ENCODE results near the gene PDIA4. TPM values are rescaled to one million over a fixed set of nuclear protein-coding genes. Genes with fewer than 3 reads are reported as not detected.

Gene PDIA4
- total and polyA plus RNA-seq, 2 of the 8 experiments (the other 6 are each of a cell fraction or from before 2014, with no cell fraction given) = 119 to 303 TPM

DNA sequence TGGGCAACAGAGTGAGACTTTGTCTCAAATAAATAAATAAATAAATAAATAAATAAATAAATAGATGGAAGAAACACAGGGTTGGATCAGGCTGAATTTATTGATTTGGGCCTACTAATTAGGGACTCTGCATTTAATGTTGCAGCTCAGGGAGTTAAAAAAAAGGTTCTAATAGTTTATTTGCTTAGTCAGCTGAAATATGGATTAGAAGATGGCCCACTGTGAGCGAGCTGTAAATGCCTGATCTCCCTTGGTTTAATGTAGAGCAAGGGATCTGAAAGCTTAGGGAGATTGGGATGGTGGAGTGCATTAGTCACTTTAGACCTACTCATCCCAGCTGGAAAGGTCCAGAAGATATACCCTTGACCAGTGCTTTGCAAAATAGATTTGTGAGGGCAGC is 25.1 kb upstream of the PDIA4 start:
- no peak overlapping the region for H2BK12ac ChIP-seq (ENCODE audit: low read depth, low read length)
- no peak overlapping the region for H3K27ac ChIP-seq (ENCODE audit: low read depth, low read length)
- H3K79me1 ChIP-seq (ENCODE audit: low read depth, low read length) = no peaks in the 10 kb centered on the region
- H2BK120ac ChIP-seq (replicated peaks; ENCODE audit: low read depth, low read length) = no peak overlapping the region
- no peak overlapping the region for H3K56ac ChIP-seq (replicated peaks; ENCODE audit: insufficient read length, low read depth, low read length)
- H3K79me2 ChIP-seq (ENCODE audit: control insufficient read depth in 1 of 2, insufficient read depth in 2 of 2, low read length in 2 of 2) = no peaks in the 10 kb centered on the region
- H3K23ac ChIP-seq (ENCODE audit: insufficient read length) = no peak overlapping the region
- 75% methylated on average over 1 of the region's 1 CpG; no CpG with 5 or more reads in 1 of the 2 experiments for WGBS, 2 experiments (ENCODE audit: extremely low coverage in 1 of 2, insufficient coverage in 1 of 2, insufficient read length in 1 of 2, insufficient replicate concordance in 2 of 2, low coverage in 1 of 2, low lambda C conversion rate in 2 of 2, missing lambda C conversion rate in 1 of 2)
- H2AK5ac ChIP-seq (ENCODE audit: low read depth, low read length) = no peak overlapping the region
- no peak overlapping the region for H3K4ac ChIP-seq (replicated peaks; ENCODE audit: insufficient read length, low read depth, low read length)
- CTCF ChIA-PET (ENCODE audit: partially characterized antibody) = interaction anchor here (2.5 kb wide), 1 partner anchor 46 kb away, joined by 8 read pairs; no protein-coding TSS in a partner anchor
- no peak overlapping the region for H3K14ac ChIP-seq (ENCODE audit: insufficient read length)
- no peaks in the 10 kb centered on the region for H3K23me2 ChIP-seq (ENCODE audit: low read depth, low read length)
- no peak overlapping the region for H3K9ac ChIP-seq (replicated peaks in 1 of 4; ENCODE audit: extremely low read depth in 1 of 4, low read depth in 3 of 4, low read length in 3 of 4)
- H2BK5ac ChIP-seq (ENCODE audit: low read depth, low read length) = no peak overlapping the region
- H2BK20ac ChIP-seq (ENCODE audit: low read length) = no peak overlapping the region
- no peak for TF ChIP-seq BCL11A (IDR thresholded peaks at IDR 0.05; ENCODE audit: low read depth in 2 of 2, low read length in 2 of 2)
- TF ChIP-seq MAFK (IDR thresholded peaks at IDR 0.05; ENCODE audit: low read depth, low read length) = peak; percentile 54; the same call in 1 of the 2 replicates
- H3K36me3 ChIP-seq (ENCODE audit: control insufficient read depth in 2 of 4, insufficient read depth in 4 of 4, low read length in 3 of 4) = no peaks in the 10 kb centered on the region
- H2BK15ac ChIP-seq (ENCODE audit: low read length) = no peak overlapping the region
- POLR2A ChIA-PET (ENCODE audit: partially characterized antibody) = interaction anchor here (0.7 to 1.5 kb wide), 2 partner anchors 11 to 26 kb away, joined by 3 to 10 read pairs; no protein-coding TSS in a partner anchor
- no peak for FAIRE-seq
- no peak overlapping the region for H3K4me3 ChIP-seq (ENCODE audit: extremely low read depth in 1 of 4, insufficient read depth in 2 of 4, low read depth in 3 of 4, low read length in 4 of 4)
- no peak overlapping the region for H4K8ac ChIP-seq (ENCODE audit: extremely low read depth, insufficient read depth, low read length)
- no peak overlapping the region for H3K4me2 ChIP-seq (ENCODE audit: insufficient read depth in 1 of 2, low read depth in 2 of 2, low read length in 2 of 2)
- no peak overlapping the region for H3K18ac ChIP-seq (ENCODE audit: extremely low read depth, low read length)
- no peak overlapping the region for H4K5ac ChIP-seq (ENCODE audit: insufficient read length, low read depth, low read length)
- no peaks in the 10 kb centered on the region for H4K20me1 ChIP-seq (replicated peaks in 1 of 2; ENCODE audit: control insufficient read depth in 1 of 2, insufficient read depth in 2 of 2, low read length in 2 of 2)
- no peak overlapping the region for H4K91ac ChIP-seq (replicated peaks; ENCODE audit: insufficient read length, low read length)
- H3K4me1 ChIP-seq (replicated peaks in 1 of 4; ENCODE audit: control insufficient read depth in 3 of 4, insufficient read depth in 4 of 4, low read length in 3 of 4) = no peaks in the 10 kb centered on the region
- H3K9me3 ChIP-seq (ENCODE audit: insufficient read depth in 2 of 2, low read depth in 1 of 2, low read length in 1 of 2) = no peaks in the 10 kb centered on the region
- no peaks in the 10 kb centered on the region for H3K27me3 ChIP-seq (replicated peaks in 1 of 4; ENCODE audit: control insufficient read depth in 3 of 4, extremely low read depth in 1 of 4, insufficient read depth in 3 of 4, low read length in 3 of 4)
- no peak overlapping the region for H2AFZ ChIP-seq (ENCODE audit: low read length)
- no peak for DNase-seq (ENCODE audit: low read depth in 1 of 2, low spot score in 2 of 2)
